K562 (cell line): ENCODE data around the gene WASF1. TPM values are rescaled to one million over a fixed set of nuclear protein-coding genes. Genes with fewer than 3 reads are reported as not detected.

ENCODE experiments used
- ATF1 ChIP-seq, 2 experiments: fragments of 450-650 bp in 1 of 2; IDR thresholded peaks; 2 replicates each; pipeline ENCODE4 v1.6.1; 2016; ENCODE audit warnings: missing compliant biosample characterization in 1 of 2, missing genetic modification characterization in 1 of 2
- BCOR ChIP-seq: fragments of 450-650 bp; IDR thresholded peaks from 2 replicates; pipeline ENCODE4 v1.6.1; 2016
- FOXA1 ChIP-seq: fragments of 450-650 bp; IDR thresholded peaks from 2 replicates; pipeline ENCODE4 v1.6.1; 2016; ENCODE audit warnings: mild to moderate bottlenecking, borderline replicate concordance
- FUS ChIP-seq: fragments of 200-400 bp; formaldehyde crosslinking; optimal IDR thresholded peaks from 2 replicates; pipeline ENCODE3; 2017; ENCODE audit warnings: low read depth, low read length
- HDAC2 ChIP-seq: fragments of 450-650 bp; IDR thresholded peaks from 2 replicates; pipeline ENCODE4 v1.6.1; 2016; ENCODE audit warnings: mild to moderate bottlenecking
- KLF6 ChIP-seq: fragments of 250-450 bp; sonication (Bioruptor Pico); IDR thresholded peaks from 2 replicates; pipeline ENCODE4 v1.4.0; 2020; ENCODE audit warnings: mild to moderate bottlenecking, moderate library complexity, borderline replicate concordance
- MEIS2 ChIP-seq: fragments of 450-650 bp; IDR thresholded peaks from 2 replicates; pipeline ENCODE4 v1.6.1; 2014; ENCODE audit warnings: mild to moderate bottlenecking; ENCODE audit not compliant: partially characterized antibody
- NCOA2 ChIP-seq, 2 experiments: fragments of 450-650 bp; IDR thresholded peaks; 2 replicates each; pipeline ENCODE4 v1.6.1; 2018; ENCODE audit warnings: mild to moderate bottlenecking in 2 of 2, moderate library complexity in 1 of 2; ENCODE audit not compliant: partially characterized antibody in 2 of 2
- NFIC ChIP-seq: fragments of 450-650 bp; IDR thresholded peaks from 2 replicates; pipeline ENCODE4 v1.6.1; 2017; ENCODE audit warnings: mild to moderate bottlenecking, inconsistent platforms
- NR2F6 ChIP-seq: fragments of 450-650 bp; formaldehyde crosslinking; IDR thresholded peaks from 2 replicates; pipeline ENCODE4 v1.4.0; 2020; ENCODE audit warnings: mild to moderate bottlenecking
- NR4A1 ChIP-seq, 2 experiments: fragments of 250-450 bp in 1 of 2; fragments of 450-650 bp in 1 of 2; sonication (Bioruptor Pico) in 1 of 2; IDR thresholded peaks; 2 replicates each; pipeline versions ENCODE4 v1.4.0 to v1.6.1; 2016 to 2020; ENCODE audit warnings: mild to moderate bottlenecking in 2 of 2, missing compliant biosample characterization in 1 of 2, missing genetic modification characterization in 1 of 2, moderate library complexity in 1 of 2
- NUFIP1 ChIP-seq: fragments of 450-650 bp; IDR thresholded peaks from 2 replicates; pipeline ENCODE4 v1.6.1; 2018; ENCODE audit not compliant: partially characterized antibody
- PHF8 ChIP-seq: fragments of 200-600 bp; sonication (generic); IDR thresholded peaks from 2 replicates; pipeline ENCODE4 v1.6.1; 2012; ENCODE audit warnings: mixed run types, mild to moderate bottlenecking, inconsistent platforms, low read length, moderate library complexity, borderline replicate concordance
- PML ChIP-seq: IDR thresholded peaks from 2 replicates; pipeline ENCODE4 v1.6.1; 2012; ENCODE audit warnings: low read length, inconsistent platforms
- POLR2A ChIP-seq: fragments of 450-650 bp; conservative IDR thresholded peaks from 2 replicates; pipeline ENCODE4 v1.6.1; 2016
- RBM25 ChIP-seq: fragments of 200-400 bp; formaldehyde crosslinking; IDR thresholded peaks from 2 replicates; pipeline ENCODE4 v1.6.1; 2018; ENCODE audit warnings: low read length, low read depth, moderate library complexity; ENCODE audit not compliant: severe bottlenecking
- RCOR1 ChIP-seq, 2 experiments: IDR thresholded peaks; 2 replicates each; pipeline ENCODE4 v1.6.1; 2012; ENCODE audit warnings: low read depth in 2 of 2, low read length in 2 of 2, borderline replicate concordance in 1 of 2, improper control_type of control experiment in 1 of 2
- SIX5 ChIP-seq, 2 experiments: IDR thresholded peaks; 2 replicates each; pipeline ENCODE4 v1.6.1; 2011; ENCODE audit warnings: low read length in 2 of 2, borderline replicate concordance in 1 of 2, low read depth in 1 of 2, mild to moderate bottlenecking in 1 of 2, moderate library complexity in 1 of 2; ENCODE audit not compliant: insufficient read depth in 1 of 2
- SNIP1 ChIP-seq: fragments of 450-650 bp; IDR thresholded peaks from 2 replicates; pipeline ENCODE4 v1.7.1; 2017; ENCODE audit warnings: low read depth, mild to moderate bottlenecking
- SNRNP70 ChIP-seq: fragments of 200-400 bp; formaldehyde crosslinking; optimal IDR thresholded peaks from 2 replicates; pipeline ENCODE3; 2017; ENCODE audit warnings: low read depth, low read length
- SP1 ChIP-seq: sonication (generic); formaldehyde crosslinking; IDR thresholded peaks from 2 replicates; pipeline ENCODE4 v1.8.1; 2022; ENCODE audit warnings: mild to moderate bottlenecking, missing genetic modification reagents
- TCF7 ChIP-seq: sonication (generic); IDR thresholded peaks from 2 replicates; pipeline ENCODE4 v1.6.1; 2016; ENCODE audit warnings: antibody characterized with exemption, borderline replicate concordance
- TCFL5 ChIP-seq: fragments of 250-450 bp; sonication (Bioruptor Pico); conservative IDR thresholded peaks from 2 replicates; pipeline ENCODE4 v1.6.1; 2021; ENCODE audit warnings: mild to moderate bottlenecking, moderate library complexity, matching md5 sums
- THRAP3 ChIP-seq: fragments of 450-650 bp; IDR thresholded peaks from 2 replicates; pipeline ENCODE4 v1.6.1; 2016; ENCODE audit warnings: mild to moderate bottlenecking, inconsistent platforms, borderline replicate concordance
- TSC22D4 ChIP-seq: fragments of 450-650 bp; IDR thresholded peaks from 2 replicates; pipeline ENCODE4 v1.6.1; 2016; ENCODE audit warnings: missing genetic modification characterization, missing biosample characterization, control low read depth
- ZBED1 ChIP-seq: IDR thresholded peaks from 2 replicates; pipeline ENCODE4 v1.6.1; 2014
- ZNF143 ChIP-seq: sonication (generic); formaldehyde crosslinking; IDR thresholded peaks from 2 replicates; pipeline ENCODE4 v1.9.0; 2022; ENCODE audit warnings: mild to moderate bottlenecking, missing genetic modification reagents
- ZNF175 ChIP-seq: fragments of 200-800 bp; sonication (Bioruptor generic); IDR thresholded peaks from 2 replicates; pipeline ENCODE4 v1.6.1; 2016; ENCODE audit warnings: low read depth, mild to moderate bottlenecking, missing genetic modification characterization, missing compliant biosample characterization
- ZNF311 ChIP-seq: fragments of 250-450 bp; sonication (Bioruptor Pico); IDR thresholded peaks from 2 replicates; pipeline ENCODE4 v1.4.0; 2020; ENCODE audit warnings: mild to moderate bottlenecking, moderate library complexity
- ZNF778 ChIP-seq: fragments of 450-650 bp; formaldehyde crosslinking; IDR thresholded peaks from 2 replicates; pipeline ENCODE4 v1.4.0; 2020; ENCODE audit warnings: mild to moderate bottlenecking, moderate library complexity
- polyA plus RNA-seq, 8 experiments: library from polyadenylated mRNA; depleted of rRNA in 4 of 8; stranded (reverse) in 5 of 8; unstranded in 3 of 8; fragments of >200 nt; fragmentation: Nextera tagmentation in 2 of 8; fragmentation: Illumina TruSeq in 1 of 8; extraction: Ambion mirVana in 2 of 8; extraction: Trizol in 1 of 8; gene quantifications; 2 replicates each; pipeline versions ENCODE4 v1.2.1 to v1.2.3, GENCODE V29; 2011 to 2014; ENCODE audit warnings: inconsistent platforms in 1 of 8, missing spikeins in 1 of 8
- total RNA-seq, 7 experiments: library from RNA; depleted of rRNA in 6 of 7; stranded (reverse); fragments of >200 nt in 6 of 7; fragmentation: Illumina TruSeq in 2 of 7; extraction: Trizol in 2 of 7; gene quantifications; 2 replicates each; pipeline versions ENCODE4 v1.2.1 to v1.2.3, GENCODE V29; 2011 to 2021; ENCODE audit warnings: low replicate concordance in 1 of 7
- TF ChIP-seq, protein P1 (sequence below): fragments of 450-650 bp; formaldehyde crosslinking; IDR thresholded peaks from 2 replicates; pipeline ENCODE4 v1.4.0; 2020; ENCODE audit warnings: mild to moderate bottlenecking, moderate library complexity

The WASF1 gene
- total and polyA plus RNA-seq, 9 of the 15 experiments (the other 6 are each of a cell fraction or from before 2014, with no cell fraction given) = 2.1 to 18.2 (median 7.4) TPM

DNA sequence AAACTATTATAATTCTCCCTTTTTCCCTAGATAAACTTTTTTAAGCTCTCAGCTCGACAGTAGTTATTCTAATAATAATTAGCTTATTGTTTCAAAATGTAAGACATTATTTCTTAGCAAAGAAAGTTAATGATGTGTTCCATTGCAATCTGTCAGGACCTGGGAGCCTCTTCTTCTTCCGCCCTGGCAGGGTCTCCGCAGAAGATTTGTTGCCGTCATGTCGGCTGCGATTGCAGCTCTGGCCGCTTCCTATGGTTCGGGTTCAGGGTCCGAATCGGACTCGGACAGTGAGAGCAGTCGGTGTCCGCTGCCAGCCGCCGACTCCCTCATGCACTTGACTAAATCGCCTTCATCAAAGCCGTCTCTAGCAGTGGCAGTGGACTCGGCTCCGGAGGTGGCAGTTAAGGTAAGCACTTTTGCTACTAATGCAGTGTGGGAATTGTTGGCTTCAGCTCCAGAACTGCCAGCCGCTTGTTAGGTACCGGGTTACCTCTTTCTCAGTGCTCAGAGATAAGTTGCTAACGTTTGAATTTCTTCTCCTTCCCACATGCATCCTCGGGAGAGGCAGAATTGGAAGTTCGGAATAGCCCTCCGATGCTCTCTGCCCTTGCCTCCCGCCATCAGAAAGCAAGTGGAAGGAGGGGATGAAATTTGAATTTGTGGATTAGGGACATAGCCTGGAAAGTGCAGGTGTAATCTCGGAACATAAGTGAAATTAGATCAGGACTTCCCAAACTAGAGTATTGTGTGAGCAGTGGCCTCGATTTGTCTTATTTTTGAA, 948 bp upstream of the WASF1 start, which contains the start of gene CDC40 (continued):
- TF ChIP-seq RCOR1 (IDR thresholded peaks at IDR 0.05; ENCODE audit: borderline replicate concordance in 1 of 2, low read depth in 2 of 2, low read length in 2 of 2) (0 out of 4 replicates have a peak, but pooled peaks of 1 of the 2 experiments have one; percentile 17), ZNF311 (CRISPR knock-in tag) (no peak), RBM25 (peak; percentile 6), ZBED1 (no peak), TCF7 (0 out of 2 replicates have a peak, but pooled peaks have one; percentile 10), NCOA2 (IDR thresholded peaks at IDR 0.05; ENCODE audit: partially characterized antibody in 2 of 2) (no peak), ZNF175 (CRISPR knock-in tag) (0 out of 2 replicates have a peak, but pooled peaks have one; percentile 1), TCFL5 (no peak), HDAC2 (no peak), SNIP1 (no peak), SNRNP70 (no peak), NFIC (peak; percentile 99), BCOR (no peak), SP1 (CRISPR knock-in tag) (no peak), TSC22D4 (tag) (no peak), ZNF778 (CRISPR knock-in tag) (no peak), FUS (no peak), SIX5 (IDR thresholded peaks at IDR 0.05; ENCODE audit: borderline replicate concordance in 1 of 2, insufficient read depth in 1 of 2, low read depth in 1 of 2, low read length in 2 of 2) (no peak), FOXA1 (no peak), PML (peak; percentile 56; the same call in 1 of the 2 replicates), NR2F6 (no peak), MEIS2 (peak; percentile 87), THRAP3 (no peak), NR4A1 (CRISPR knock-in tag; IDR thresholded peaks at IDR 0.05) (no peak), NR4A1 (tag; IDR thresholded peaks at IDR 0.05) (0 out of 2 replicates have a peak, but pooled peaks have one; percentile 42), NUFIP1 (no peak), ZNF143 (CRISPR knock-in tag) (no peak; the same call in 1 of the 2 replicates), POLR2A (peak; percentile 79), ATF1 (CRISPR knock-in tag; IDR thresholded peaks at IDR 0.05) (no peak), ATF1 (tag; IDR thresholded peaks at IDR 0.05) (peak; percentile 8; the same call in 1 of the 2 replicates), PHF8 (peak; percentile 84; the same call in 1 of the 2 replicates), KLF6 (CRISPR knock-in tag) (no peak)
- TF ChIP-seq, protein P1, sequence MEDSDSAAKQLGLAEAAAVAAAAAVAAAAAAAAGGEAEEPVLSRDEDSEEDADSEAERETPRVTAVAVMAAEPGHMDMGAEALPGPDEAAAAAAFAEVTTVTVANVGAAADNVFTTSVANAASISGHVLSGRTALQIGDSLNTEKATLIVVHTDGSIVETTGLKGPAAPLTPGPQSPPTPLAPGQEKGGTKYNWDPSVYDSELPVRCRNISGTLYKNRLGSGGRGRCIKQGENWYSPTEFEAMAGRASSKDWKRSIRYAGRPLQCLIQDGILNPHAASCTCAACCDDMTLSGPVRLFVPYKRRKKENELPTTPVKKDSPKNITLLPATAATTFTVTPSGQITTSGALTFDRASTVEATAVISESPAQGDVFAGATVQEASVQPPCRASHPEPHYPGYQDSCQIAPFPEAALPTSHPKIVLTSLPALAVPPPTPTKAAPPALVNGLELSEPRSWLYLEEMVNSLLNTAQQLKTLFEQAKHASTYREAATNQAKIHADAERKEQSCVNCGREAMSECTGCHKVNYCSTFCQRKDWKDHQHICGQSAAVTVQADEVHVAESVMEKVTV (CRISPR knock-in tag) = no peak
